CD4-positive, alpha-beta T cell treated with Interleukin-4 for 1 hour (primary cell): ENCODE results near the gene TRNT1.
A peak's percentile ranks its signal among the peaks of the same experiment; 100 is the strongest.

Experiments
- DNase-seq, 2 donors: peaks; one replicate each; pipeline ENCODE4 v3.0.0-alpha.2; 2020 to 2022

The TRNT1 gene

DNA sequence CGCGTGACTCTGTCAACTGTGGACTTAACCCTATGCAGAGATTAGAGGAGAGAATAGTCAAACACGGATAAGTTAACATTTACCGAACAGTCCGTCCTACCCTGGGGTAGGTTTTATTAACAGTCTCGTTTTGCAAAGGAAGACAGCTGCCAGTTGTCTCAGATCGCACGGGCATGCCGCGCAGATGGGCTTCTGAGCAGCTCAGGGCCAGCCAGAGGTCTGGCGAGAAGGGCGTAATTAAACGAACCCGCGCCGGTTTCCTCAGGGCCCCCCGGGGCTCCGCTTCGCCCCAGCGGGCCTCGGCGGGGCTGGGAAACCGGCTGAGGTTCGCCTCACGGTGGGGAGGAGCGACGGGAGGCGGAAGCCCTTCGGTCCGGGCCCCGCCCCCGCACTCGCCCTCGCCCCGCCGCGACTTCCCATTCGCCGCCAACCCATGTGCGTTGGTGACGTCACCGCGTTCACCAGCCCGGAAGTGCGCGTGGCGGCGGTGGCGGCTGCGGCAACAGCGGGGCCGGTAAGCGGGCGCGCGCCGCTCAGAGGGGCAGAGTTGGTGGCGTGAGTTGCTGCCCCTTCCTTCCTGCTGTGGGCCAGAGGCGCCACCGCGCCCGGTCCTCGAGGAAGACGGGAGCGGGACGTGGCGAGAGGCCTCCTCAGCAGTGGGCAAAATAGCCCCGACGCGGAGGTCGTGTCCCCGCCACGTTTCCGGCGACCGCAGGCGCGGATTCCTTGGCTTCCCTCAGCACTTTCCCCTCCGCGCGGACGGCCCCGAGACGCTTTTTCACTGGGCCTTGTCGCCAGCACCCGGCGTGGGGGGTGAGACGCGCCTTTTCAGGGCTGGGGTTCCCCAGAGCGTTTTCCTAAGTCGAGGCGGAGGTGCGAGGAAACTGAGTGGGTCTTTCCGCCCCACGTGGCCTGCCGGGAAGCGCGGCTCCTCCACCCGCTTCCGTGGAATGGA lies at the start of gene TRNT1:
Gene TRNT1 (plus strand): TSS at position 464 of the 955 bp plus-strand sequence. CDS start 2,101 bp downstream, outside the sequence.
- peak; percentile 95 for DNase-seq

DNA sequence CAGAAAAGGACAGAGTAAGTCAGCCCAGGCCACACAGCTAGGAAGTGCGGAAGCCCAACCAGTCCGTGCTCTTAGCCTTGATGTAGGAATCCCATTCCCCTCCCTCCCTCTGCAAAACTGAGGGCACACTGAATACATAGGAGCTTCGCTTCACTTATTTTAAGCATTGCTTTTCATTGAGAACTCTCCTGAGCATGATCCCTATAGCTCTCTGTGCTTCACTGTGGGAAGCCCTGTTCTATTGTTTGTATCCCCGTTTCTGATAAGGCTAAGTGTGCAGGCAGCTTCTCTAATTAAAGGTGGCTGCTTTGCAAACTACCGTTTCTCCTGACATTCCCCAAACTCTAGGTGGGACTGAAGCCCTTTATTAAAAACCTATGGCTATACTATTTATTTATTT lies 46.4 kb upstream of the TRNT1 start:
- DNase-seq = no peak

DNA sequence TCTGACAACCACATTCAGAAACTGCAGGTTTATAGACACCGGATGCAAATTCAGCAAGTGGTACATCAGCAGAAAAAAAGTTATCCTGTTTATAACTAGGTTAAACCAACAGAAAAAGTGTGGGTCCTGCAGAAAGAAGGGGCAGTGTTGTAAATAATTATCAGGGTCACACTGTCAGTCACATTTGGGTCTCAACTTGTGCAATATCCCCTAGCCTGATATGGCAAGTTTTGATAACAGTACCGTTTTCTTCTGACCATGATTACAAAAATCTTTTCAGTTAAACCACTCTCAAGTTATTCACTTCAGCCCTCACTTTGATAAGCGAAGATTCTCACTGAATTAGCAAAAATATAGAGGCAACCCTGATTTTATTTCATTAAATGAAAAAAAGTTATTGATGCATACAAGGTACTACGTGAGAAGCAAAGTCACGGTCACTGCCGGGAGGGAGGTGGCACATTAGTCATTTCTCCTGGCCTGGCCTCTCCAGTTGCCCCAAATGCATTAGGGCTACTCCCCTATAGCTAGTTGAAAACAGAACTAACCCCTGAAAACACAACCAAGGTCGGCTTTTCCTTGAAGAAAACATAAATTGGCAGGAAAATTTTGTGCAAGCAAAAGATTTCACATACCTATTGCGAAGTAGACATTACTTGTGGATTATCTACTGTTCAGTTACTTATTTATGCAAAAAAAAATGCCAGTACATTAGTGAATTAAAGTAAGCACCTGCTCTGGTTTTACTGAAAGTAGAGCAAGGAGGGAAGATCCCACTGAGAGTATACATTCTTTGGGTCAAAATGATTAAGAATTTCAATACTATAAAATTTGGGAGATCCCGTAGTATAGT lies 45.1 kb upstream of the TRNT1 start:
- DNase-seq = no peak

DNA sequence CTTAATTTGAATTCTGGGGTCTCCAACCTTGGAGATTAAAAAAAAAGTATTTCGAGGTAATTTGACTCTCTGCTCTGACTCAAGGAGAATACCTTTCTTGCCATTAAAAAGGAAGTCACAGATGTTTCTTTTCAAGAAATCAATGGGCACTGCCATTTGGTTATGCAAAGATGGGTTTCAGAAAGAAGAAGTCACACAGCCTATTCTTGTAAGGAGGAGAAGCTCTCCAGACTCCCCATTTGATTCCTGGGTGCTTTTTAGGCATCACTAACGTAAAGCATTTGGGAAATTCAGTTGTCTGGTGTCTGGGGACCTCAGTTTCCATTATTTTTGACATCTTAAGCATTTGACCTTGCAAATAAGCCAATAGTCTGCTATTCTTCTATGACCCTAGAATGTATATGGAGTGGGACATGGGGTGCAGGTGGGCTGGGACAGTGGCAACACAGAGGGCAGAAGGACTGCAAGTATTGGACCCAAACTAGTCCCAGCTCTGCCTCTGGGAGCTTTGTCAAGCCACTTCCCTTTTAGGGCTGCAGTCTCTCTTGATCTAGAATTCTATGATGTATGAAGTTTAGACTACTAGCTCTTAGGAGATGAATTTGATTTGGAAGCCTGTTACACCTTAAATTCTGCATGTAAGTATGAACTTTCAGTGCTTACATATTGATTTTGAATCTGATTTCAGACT lies 44.4 kb upstream of the TRNT1 start:
- DNase-seq = no peak

- no peak for DNase-seq
Observed at GRCh38 chr3:3084890-3085289, 41.9 kb upstream of the TRNT1 start.

DNA sequence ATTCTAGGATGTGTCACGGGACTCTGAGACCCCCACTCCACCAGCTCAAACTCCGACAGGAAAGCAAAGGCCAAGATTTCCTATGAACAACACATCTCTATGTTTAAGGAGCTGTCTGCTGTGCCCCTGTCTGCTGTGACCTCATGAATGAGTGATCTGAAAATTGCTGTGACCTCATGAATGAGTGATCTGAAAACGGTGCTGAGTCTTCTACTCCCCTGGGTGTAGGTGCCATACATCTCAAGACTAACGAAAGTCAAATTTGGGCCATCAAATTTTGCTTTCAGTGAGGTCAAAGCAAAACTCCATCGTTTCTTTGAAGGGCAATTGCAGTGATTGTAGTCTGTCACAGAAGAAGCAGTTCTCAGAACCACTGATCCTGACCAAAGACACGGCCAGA lies 41.0 kb upstream of the TRNT1 start:
- DNase-seq = no peak

- no peak for DNase-seq
Observed at GRCh38 chr3:3086239-3086638, 40.5 kb upstream of the TRNT1 start.

DNA sequence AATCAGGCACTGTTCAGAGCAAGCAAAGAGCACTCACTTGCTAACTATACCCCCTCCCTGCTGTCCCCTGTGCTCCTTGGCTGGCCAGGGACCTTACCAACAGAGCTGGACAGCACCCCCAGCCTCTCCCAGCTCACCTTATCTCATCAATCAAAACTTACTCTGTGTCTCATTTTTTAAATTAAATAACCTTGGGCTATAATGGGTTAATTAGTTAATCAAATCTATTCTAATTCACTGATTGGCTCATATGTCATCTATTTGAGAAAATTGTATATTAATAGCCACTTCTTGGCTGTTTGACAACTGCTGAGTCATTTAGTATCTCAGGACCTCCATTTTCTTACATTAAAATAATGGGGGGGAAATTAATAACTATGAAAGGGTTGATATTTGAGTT lies 39.5 kb upstream of the TRNT1 start:
- no peak for DNase-seq

GRCh38 chr3:3087716-3088465 lies 38.8 kb upstream of the TRNT1 start:
- DNase-seq = no peak

GRCh38 chr3:3089017-3089416 lies 37.7 kb upstream of the TRNT1 start:
- DNase-seq = no peak

GRCh38 chr3:3097958-3098357 lies 28.8 kb upstream of the TRNT1 start:
- no peak for DNase-seq

DNA sequence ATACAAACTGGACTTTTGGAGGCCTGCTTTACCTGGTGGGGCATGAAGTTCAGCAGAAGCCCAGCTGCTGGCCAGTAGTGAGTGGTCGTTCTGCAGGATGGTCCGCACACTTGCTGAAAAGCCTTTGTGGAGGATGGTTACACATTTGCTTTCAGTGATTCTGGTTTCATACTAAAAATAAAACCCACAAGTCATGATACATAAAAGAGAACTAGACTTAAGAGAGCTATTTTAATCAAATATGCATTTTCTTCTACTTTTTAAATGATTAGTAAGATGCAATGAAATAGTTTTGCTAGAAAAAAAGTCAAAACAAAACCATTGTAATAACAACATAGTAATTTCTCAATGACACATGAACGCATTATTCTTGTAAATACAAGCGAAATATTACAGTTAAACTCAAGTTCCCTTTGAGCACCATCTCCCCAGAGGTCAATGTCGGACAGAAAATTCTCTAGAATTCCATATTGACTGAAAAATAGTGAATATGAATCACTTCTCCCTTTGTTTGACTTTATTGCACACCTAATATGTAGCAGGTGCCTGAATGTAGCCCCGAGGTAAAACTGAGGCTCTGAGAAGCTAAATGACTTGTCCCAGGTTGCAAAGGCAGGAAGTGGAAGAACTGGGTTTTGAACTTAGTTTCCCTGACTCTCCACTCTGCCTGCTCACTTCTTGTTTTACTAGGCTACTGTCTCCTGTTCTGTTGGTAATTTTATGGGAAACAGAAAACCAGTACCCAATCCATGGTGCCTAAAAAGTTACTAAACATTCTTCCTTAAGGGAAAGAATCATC lies 24.9 kb upstream of the TRNT1 start:
- no peak for DNase-seq

- no peak for DNase-seq
Observed at GRCh38 chr3:3102751-3103150, 24.0 kb upstream of the TRNT1 start.

GRCh38 chr3:3105246-3105645 lies 21.5 kb upstream of the TRNT1 start:
- no peak for DNase-seq

DNA sequence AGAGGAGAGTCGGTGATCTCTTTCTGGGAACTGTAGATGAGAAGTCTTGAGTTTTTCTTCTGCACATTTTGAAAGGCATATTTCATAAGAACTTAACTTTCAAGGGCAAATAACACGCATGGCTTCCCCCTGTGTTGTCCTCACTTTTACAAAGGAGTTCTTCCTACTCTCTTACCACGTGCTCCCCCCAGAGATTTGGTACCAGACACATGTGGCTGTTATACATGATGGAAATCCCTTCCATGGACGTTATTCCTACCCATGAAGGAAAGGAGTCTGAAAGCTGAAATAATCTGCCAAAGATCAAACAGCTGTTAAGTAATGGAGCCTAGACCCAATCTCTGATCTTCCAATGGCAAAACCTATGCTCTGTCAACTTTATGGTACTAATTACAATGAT lies 20.9 kb upstream of the TRNT1 start:
- DNase-seq = no peak

- no peak for DNase-seq
Observed at GRCh38 chr3:3107181-3107580, 19.6 kb upstream of the TRNT1 start.

- peak in 1 of 2 donors; percentile 25 for DNase-seq
Observed at GRCh38 chr3:3107858-3108257, 18.9 kb upstream of the TRNT1 start.

- DNase-seq = peak in 1 of 2 donors; percentile 31
Observed at GRCh38 chr3:3109407-3110298, 17.1 kb upstream of the TRNT1 start.

- DNase-seq = peak; percentile 54 to 76
Observed at GRCh38 chr3:3110299-3110630, 16.5 kb upstream of the TRNT1 start, which contains the start of gene IL5RA. Gene IL5RA (minus strand): TSS chr3:3110374. CDS start chr3:3104984, 5,390 bp downstream.

GRCh38 chr3:3110749-3111361 lies 15.9 kb upstream of the TRNT1 start:
- DNase-seq = no peak
